GM19025 (cell line): ENCODE data around the gene VPS13A.
"Not testable (repeated sequence)": the region's sequence is repeated elsewhere in the genome, so short reads cannot be mapped to it uniquely, and the experiment has no call there.

ENCODE experiments used
- ATAC-seq: cut with Tn5 transposase; IDR thresholded peaks from one replicate; pipeline ENCODE4 v1.9.1; 2021; ENCODE audit warnings: mild to moderate bottlenecking, low read depth, moderate library complexity; ENCODE audit not compliant: unreplicated experiment

Gene VPS13A

GRCh38 chr9:77180056-77180455, 2.7 kb downstream of the VPS13A start:
- no peak for ATAC-seq

- no peak for ATAC-seq
Observed at GRCh38 chr9:77183581-77183980, 6.2 kb downstream of the VPS13A start.

GRCh38 chr9:77188242-77188641, 10.9 kb downstream of the VPS13A start:
- no peak for ATAC-seq

- ATAC-seq, result no peak
Observed at GRCh38 chr9:77194423-77194822, 17.1 kb downstream of the VPS13A start.

GRCh38 chr9:77210116-77210515, 32.8 kb downstream of the VPS13A start:
- ATAC-seq, result no peak

GRCh38 chr9:77211561-77211960, 34.2 kb downstream of the VPS13A start:
- ATAC-seq, result no peak

GRCh38 chr9:77212801-77213200, 35.5 kb downstream of the VPS13A start:
- no peak for ATAC-seq

- no peak for ATAC-seq
Observed at GRCh38 chr9:77215874-77216273, 38.5 kb downstream of the VPS13A start.

GRCh38 chr9:77218612-77219011, 41.3 kb downstream of the VPS13A start:
- ATAC-seq, result no peak

- ATAC-seq, result no peak
Observed at GRCh38 chr9:77221431-77221830, 44.1 kb downstream of the VPS13A start.

- ATAC-seq, result no peak
Observed at GRCh38 chr9:77224746-77225312, 47.5 kb downstream of the VPS13A start.

GRCh38 chr9:77236693-77237092, 59.4 kb downstream of the VPS13A start:
- no peak for ATAC-seq

GRCh38 chr9:77237896-77238295, 60.6 kb downstream of the VPS13A start:
- ATAC-seq, result no peak

- ATAC-seq, result no peak
Observed at GRCh38 chr9:77251050-77251449, 73.7 kb downstream of the VPS13A start.

- no peak for ATAC-seq
Observed at GRCh38 chr9:77257275-77257674, 79.9 kb downstream of the VPS13A start.

- ATAC-seq, result no peak
Observed at GRCh38 chr9:77261605-77262004, 84.3 kb downstream of the VPS13A start.

GRCh38 chr9:77267762-77268161, 90.4 kb downstream of the VPS13A start:
- not testable (repeated sequence) for ATAC-seq

GRCh38 chr9:77271023-77271690, 93.8 kb downstream of the VPS13A start:
- ATAC-seq, result no peak

- no peak for ATAC-seq
Observed at GRCh38 chr9:77276799-77277198, 99.5 kb downstream of the VPS13A start.

- ATAC-seq, result no peak
Observed at GRCh38 chr9:77277719-77278118, 100.4 kb downstream of the VPS13A start.

- no peak for ATAC-seq
Observed at GRCh38 chr9:77283991-77284390, 106.7 kb downstream of the VPS13A start.

- ATAC-seq, result no peak
Observed at GRCh38 chr9:77284616-77285015, 107.3 kb downstream of the VPS13A start.
